ENCODE measurements around the gene SV2B.

DNA sequence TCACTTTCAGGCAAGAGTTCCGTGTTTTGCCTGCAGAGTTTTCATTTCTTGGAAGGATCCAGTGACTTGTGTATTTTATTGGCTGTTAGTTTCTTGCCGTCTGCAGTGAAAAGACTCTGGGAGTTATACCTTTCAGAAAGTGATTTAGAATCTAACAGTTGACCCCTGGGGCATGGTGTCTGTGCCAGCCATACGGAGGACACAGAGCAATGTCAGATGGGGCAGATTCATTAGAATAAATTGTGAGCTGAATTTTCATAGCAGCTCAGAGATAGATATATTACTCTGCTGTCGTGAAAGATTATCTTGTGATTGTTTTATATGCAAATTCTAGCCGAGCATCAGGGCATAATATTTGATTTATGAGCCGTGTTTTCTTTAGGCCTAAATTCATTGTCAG is 131.6 kb downstream of the SV2B start:
- TF ChIP-seq, protein P1, sequence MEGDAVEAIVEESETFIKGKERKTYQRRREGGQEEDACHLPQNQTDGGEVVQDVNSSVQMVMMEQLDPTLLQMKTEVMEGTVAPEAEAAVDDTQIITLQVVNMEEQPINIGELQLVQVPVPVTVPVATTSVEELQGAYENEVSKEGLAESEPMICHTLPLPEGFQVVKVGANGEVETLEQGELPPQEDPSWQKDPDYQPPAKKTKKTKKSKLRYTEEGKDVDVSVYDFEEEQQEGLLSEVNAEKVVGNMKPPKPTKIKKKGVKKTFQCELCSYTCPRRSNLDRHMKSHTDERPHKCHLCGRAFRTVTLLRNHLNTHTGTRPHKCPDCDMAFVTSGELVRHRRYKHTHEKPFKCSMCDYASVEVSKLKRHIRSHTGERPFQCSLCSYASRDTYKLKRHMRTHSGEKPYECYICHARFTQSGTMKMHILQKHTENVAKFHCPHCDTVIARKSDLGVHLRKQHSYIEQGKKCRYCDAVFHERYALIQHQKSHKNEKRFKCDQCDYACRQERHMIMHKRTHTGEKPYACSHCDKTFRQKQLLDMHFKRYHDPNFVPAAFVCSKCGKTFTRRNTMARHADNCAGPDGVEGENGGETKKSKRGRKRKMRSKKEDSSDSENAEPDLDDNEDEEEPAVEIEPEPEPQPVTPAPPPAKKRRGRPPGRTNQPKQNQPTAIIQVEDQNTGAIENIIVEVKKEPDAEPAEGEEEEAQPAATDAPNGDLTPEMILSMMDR (IDR thresholded peaks at IDR 0.05 in 2 of 3, conservative IDR thresholded peaks at IDR 0.05 in 1 of 3; ENCODE audit: borderline replicate concordance in 1 of 3, insufficient read depth in 1 of 3, low read depth in 2 of 3, low read length in 2 of 3), result no peak
- TF ChIP-seq EZH2 (IDR thresholded peaks at IDR 0.05), result no peak
- TF ChIP-seq JUND (IDR thresholded peaks at IDR 0.05), result no peak
- TF ChIP-seq SP1 (IDR thresholded peaks at IDR 0.05; ENCODE audit: low read depth), result no peak
- TF ChIP-seq ELF1 (IDR thresholded peaks at IDR 0.05; ENCODE audit: borderline replicate concordance, low read depth), result no peak
- TF ChIP-seq, protein P2, sequence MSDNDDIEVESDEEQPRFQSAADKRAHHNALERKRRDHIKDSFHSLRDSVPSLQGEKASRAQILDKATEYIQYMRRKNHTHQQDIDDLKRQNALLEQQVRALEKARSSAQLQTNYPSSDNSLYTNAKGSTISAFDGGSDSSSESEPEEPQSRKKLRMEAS (IDR thresholded peaks at IDR 0.05), result no peak
- TF ChIP-seq POLR2A (IDR thresholded peaks at IDR 0.05; ENCODE audit: borderline replicate concordance, extremely low read depth, insufficient read depth, insufficient read length), result no peak
- no peak for TF ChIP-seq POLR2AphosphoS5 (IDR thresholded peaks at IDR 0.05; ENCODE audit: low read depth, low read length)
- TF ChIP-seq, protein P3, sequence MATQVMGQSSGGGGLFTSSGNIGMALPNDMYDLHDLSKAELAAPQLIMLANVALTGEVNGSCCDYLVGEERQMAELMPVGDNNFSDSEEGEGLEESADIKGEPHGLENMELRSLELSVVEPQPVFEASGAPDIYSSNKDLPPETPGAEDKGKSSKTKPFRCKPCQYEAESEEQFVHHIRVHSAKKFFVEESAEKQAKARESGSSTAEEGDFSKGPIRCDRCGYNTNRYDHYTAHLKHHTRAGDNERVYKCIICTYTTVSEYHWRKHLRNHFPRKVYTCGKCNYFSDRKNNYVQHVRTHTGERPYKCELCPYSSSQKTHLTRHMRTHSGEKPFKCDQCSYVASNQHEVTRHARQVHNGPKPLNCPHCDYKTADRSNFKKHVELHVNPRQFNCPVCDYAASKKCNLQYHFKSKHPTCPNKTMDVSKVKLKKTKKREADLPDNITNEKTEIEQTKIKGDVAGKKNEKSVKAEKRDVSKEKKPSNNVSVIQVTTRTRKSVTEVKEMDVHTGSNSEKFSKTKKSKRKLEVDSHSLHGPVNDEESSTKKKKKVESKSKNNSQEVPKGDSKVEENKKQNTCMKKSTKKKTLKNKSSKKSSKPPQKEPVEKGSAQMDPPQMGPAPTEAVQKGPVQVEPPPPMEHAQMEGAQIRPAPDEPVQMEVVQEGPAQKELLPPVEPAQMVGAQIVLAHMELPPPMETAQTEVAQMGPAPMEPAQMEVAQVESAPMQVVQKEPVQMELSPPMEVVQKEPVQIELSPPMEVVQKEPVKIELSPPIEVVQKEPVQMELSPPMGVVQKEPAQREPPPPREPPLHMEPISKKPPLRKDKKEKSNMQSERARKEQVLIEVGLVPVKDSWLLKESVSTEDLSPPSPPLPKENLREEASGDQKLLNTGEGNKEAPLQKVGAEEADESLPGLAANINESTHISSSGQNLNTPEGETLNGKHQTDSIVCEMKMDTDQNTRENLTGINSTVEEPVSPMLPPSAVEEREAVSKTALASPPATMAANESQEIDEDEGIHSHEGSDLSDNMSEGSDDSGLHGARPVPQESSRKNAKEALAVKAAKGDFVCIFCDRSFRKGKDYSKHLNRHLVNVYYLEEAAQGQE (IDR thresholded peaks at IDR 0.05; ENCODE audit: low read depth), result no peak
- TF ChIP-seq EZH2phosphoT487 (IDR thresholded peaks at IDR 0.05; ENCODE audit: borderline replicate concordance), result no peak
- TF ChIP-seq, protein P4, sequence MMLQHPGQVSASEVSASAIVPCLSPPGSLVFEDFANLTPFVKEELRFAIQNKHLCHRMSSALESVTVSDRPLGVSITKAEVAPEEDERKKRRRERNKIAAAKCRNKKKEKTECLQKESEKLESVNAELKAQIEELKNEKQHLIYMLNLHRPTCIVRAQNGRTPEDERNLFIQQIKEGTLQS (IDR thresholded peaks at IDR 0.05), result no peak
- no peak for TF ChIP-seq CEBPB (IDR thresholded peaks at IDR 0.05; ENCODE audit: low read depth)
- TF ChIP-seq SRF (IDR thresholded peaks at IDR 0.05; ENCODE audit: low read depth), result no peak
- no peak for TF ChIP-seq ZNF274 (IDR thresholded peaks at IDR 0.05; ENCODE audit: low read depth, low read length)
